NCI-H345 (cell line): ENCODE results near the gene SPEF2.
"Not testable (repeated sequence)": the region's sequence is repeated elsewhere in the genome, so short reads cannot be mapped to it uniquely, and the experiment has no call there.

Experiments
- DNase-seq: peaks from one replicate; lab custom pipeline; 2025; lab: John Stamatoyannopoulos, UW

SPEF2 gene

GRCh38 chr5:35854248-35854647 is 236.6 kb downstream of the SPEF2 start:
- no peak for DNase-seq

- no peak for DNase-seq
These were observed 237.5 kb downstream of the SPEF2 start for GRCh38 chr5:35855187-35855586.

- not testable (repeated sequence) for DNase-seq
These were observed 238.6 kb downstream of the SPEF2 start for GRCh38 chr5:35856186-35856764.

- no peak for DNase-seq
These were observed 239.2 kb downstream of the SPEF2 start, which contains the start of gene IL7R for GRCh38 chr5:35856765-35857351. Gene IL7R, plus strand, starts transcription at chr5:35856891. Its CDS starts 87 bp downstream, at chr5:35856978.

DNA sequence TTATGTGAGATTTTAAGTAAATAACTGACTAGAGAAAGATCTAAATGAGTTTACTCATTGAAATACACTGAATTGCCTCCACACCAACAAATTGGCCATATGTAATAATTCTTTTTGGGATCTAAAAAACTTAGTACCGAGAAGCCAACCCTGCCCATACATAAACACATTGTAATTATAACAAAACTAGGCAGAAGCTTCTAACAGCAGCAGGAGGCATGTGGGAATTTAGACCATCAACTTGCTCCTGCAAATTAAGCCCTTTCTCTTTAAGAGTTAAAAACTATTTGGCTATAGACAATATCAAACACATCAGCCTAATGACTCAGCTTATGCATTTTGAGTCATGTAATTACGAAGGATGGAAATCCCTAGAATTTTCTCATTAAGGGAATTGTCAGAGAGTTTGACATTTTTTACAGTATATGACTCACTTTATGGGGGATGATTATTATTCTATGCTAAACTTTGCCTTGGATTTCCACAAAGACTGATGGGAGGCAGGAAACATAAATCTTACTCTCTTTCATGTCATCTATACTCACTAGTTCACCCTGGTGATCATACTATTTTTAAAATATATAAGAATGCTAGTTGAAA is 240.0 kb downstream of the SPEF2 start:
- no peak for DNase-seq

- DNase-seq, result no peak
These were observed 241.5 kb downstream of the SPEF2 start for GRCh38 chr5:35859101-35859661.

DNA sequence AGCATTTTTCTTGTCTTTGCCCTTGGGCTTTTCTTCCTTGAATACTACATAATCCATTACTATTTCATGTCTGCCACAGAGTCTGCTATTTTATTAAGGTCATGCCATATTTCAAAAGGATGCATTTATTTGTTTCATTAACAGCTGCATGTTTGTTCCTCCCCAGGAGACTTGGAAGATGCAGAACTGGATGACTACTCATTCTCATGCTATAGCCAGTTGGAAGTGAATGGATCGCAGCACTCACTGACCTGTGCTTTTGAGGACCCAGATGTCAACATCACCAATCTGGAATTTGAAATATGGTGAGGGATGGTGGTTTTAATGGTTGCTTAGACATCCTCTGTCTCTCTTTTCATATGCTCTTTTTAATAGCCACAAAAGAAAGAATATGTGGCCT is 243.0 kb downstream of the SPEF2 start:
- DNase-seq, result no peak

DNA sequence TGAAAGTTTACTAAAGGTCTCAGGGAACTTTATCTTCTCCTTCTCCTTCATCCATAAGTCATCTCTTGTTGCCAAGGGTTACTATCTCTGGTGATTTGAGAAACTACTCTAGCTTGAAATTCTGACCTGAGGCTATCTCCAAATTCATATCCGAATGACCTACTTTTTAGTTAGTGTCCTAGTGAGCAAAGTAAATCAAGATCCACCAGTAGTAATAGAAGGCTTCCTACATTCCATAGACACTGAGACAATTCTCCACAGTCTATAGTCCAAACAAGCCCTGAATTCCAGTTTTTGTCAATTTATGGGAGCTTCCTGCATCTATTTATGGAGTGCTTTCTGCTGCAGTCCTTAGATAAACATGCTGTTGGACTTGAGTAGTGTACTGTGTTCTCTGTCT is 244.1 kb downstream of the SPEF2 start:
- DNase-seq, result no peak

- no peak for DNase-seq
These were observed 244.5 kb downstream of the SPEF2 start for GRCh38 chr5:35862126-35862525.

DNA sequence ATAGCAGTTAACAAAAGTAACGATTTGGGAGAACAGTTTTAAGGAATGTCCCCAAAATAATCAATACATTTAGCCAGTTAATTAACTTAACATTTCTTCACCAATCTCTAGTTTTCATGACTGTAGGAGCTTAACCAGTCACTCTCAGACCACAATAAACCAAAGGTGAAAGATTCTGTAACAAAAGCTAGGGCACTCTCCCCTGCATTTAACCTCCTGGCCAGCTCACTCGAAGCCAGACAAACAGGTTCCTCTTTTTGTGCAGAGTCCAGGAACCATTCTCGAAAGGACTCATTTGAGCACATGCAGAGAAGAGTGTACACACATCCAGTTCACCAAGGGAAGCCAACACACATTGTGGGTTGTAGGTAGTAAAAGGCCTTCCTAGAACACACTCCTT is 245.5 kb downstream of the SPEF2 start:
- no peak for DNase-seq
